ENCODE measurements around the gene CAMSAP1.

DNA sequence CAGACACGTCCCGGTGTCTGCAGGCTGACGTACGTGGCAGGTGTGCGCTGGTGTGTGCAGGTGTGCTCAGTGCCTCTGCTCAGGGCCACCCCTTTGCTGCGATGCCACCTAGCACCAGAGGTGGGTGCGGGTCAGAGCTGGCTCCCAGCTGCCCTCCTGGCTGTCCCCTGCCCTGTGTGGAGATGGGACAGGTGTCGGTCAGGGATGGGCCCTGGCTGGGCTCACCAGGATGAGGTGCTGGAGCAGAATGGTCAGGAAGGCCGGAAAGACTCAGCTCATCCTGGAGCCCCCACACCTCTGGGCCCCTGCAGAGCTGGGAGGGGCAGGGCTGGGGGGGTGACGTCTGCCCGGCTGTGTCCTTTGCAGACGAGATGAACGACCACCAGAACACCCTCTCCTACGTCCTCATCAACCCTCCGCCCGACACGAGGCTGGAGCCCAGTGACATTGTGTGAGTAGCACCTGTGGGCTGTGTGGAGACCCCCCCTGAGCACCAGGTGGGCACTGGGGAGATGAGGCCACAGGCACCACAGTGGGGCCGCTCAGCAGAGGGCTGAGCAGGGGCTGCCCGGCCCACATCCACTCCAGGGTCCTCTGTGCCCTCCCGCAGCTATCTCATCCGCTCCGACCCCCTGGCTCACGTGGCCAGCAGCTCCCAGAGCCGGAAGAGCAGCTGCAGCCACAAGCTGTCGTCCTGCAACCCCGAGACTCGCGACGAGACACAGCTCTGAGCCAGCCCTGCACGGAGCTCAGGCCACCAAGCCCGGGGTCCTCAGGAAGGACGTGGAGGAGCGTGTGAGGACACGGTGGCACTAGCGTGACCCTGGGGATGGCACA, 115.7 kb downstream of the CAMSAP1 start:
- TF ChIP-seq YY1 (IDR thresholded peaks at IDR 0.05; ENCODE audit: insufficient read depth, insufficient read length) = no peak
- no peak for TF ChIP-seq SUZ12 (IDR thresholded peaks at IDR 0.05; ENCODE audit: extremely low read depth, insufficient read depth, insufficient read length)
- no peak for TF ChIP-seq ZNF274 (IDR thresholded peaks at IDR 0.05; ENCODE audit: low read depth, low read length)
